NCI-H1105 treated with DMSO at 0.1 percent for 48 hours (cell line): ENCODE data around the gene FOXRED2.
"Not testable (repeated sequence)": the region's sequence is repeated elsewhere in the genome, so short reads cannot be mapped to it uniquely, and the experiment has no call there.

Experiments
- DNase-seq: peaks from one replicate; lab custom pipeline; 2025; lab: John Stamatoyannopoulos, UW

FOXRED2 gene

DNA sequence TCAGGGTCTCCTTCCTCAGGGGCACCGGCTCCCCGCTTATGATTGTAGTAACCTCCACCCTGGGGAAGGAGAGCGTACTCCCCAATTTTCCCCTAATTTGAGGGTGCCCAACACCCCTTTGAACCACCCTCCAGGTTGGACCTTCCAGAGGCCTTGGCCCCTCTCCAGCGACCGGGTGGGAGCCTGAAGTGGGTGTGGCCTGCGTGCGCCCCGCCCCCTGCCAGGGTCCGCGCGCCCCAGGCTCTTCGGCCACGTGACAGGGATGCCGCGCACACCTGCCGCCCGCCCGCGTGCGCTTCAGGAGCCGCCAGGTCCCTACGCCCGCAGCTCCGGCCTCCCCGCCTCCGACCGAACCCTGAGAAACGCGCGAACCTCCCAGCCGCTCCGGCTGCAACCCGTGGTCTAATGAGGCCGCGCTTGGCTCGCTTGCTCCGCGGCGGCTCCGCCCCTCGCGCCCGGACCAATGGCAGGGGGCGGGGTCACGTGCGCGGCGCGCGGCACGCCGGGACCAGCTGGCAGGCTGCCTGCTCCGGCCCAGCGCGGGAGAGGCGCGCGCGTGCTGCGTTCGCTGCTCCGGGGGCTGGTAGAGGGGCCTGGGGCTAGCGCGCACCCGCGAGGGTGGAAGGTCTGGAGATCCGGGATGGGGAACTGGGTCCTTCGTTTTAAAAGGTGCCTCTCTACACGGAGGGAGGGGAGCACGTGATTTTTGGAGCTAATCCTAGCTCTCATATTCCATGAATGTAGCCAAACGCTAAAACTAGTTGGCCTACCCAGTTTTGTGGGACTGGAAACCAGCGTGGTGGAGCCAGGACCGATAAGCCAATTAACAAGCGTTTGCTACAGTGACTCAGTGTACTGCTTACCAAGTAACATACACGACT, at the start of gene FOXRED2:
Gene FOXRED2, minus strand, starts transcription at position 404 of the 881 bp plus-strand sequence. CDS start 618 bp downstream, outside the sequence.
- peak; percentile 89 for DNase-seq

DNA sequence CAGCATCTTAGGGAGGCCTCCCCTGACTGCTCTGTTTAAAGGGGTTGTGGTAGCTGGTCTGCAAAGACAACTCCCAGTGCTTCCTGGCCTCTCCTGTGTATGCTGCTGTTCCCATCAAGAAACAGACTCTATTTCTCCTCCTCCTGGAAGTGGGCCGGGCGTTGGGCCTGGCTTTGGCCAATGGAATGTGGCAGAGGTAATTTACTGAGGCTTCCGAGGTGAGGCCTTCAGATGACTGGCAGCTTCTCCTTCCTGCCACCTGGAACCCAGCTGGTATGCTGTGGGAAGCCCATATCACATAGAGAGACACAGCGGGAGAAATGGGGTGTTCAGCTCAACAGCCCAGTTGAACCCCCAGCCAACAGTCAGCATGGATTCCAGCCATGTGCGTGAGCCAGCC, 47.3 kb upstream of the FOXRED2 start:
- no peak for DNase-seq

DNA sequence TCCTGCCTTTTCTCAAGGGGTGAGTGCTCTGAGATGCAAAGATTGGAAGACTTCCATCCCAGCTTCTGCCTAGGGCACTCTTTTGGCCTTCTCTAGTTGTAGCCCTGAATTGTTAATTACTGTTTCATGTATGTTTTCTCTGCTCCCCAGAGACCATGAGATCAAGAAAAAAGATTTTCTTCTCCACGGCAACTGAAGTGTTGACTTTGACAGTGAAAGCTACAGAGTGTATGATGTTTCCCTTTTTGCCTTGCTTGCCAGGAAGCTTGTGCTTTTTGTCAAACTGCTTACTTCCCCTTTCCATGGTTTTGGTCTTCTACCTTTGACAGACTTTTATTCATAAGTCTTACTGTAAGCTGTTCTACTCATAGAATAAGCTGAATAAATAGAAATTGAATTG, 45.4 kb upstream of the FOXRED2 start:
- no peak for DNase-seq

DNA sequence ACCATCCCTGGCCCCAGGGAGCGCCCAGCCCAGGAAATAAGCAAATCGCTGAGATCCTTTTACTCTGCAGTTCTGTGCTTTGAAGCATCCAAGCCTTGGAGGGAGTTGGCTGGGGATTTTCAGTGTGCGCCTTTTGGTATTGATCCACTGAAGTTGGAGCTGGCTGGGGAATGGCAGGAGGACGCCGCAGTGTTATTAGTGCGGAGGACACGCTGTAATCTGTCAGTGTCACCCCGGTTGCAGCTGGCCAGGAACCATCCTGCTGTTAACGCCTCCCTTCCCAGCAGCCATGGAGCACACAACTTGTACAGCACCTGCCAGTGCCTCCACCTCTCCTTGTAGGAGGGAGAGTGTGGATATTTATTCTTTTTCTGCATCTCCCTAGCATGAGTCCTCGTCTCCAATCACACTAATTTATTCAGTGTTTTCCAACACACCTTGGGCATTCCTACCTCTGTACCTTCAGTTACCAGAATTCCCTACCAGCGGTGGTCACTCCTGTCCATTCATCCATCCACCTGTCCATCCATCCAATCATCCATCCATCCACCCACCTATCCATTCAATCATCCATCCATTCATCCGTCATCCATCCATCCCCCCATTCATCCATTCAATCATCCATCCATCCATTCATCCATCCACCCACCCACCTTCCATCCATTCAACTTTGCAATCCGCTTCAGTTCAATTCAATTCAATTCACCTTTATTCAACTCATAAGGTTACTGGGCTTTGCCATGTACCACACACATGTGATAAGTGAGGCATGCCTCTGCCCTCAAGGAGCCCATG, 44.1 kb upstream of the FOXRED2 start:
- DNase-seq: no peak

DNA sequence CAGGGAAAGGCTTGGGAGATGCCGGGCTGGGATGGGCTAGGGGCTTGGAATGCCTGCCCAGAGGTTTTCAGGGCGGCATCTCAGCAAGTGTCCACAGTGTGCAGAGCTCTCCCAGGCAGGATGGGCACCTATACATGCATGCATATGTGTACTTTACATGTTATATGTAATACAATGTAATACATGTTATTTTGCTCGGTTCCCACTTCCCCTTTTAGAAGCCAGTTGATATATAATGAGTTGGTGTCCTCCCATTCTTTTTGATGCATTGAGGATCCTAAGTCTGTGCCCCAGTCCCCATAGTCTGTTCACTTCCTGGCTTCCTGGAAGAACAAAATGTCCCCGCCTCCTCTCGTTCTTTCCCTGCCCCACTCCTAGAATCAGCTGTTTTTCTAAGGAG, 42.2 kb upstream of the FOXRED2 start:
- DNase-seq: no peak

DNA sequence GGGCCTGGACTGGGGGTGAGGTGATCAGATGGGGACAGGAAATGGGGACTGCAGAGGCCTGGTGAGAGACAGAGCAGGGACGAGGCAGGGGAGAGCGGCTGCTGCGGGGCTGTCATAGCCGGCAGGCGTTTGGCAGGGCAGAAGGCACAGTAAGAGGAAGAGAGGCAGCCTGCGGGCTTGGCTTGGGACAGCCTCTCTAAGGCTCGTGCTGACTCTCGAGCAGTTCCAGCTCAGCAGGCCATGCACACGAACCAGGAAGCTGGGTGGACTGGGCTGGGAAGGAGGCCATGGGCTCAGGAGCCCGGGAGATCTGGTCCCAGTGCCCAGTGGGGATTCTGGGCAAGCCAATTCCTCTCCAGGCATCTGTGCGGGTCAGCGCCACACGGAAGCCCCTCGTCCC, 41.8 kb upstream of the FOXRED2 start:
- no peak for DNase-seq

DNA sequence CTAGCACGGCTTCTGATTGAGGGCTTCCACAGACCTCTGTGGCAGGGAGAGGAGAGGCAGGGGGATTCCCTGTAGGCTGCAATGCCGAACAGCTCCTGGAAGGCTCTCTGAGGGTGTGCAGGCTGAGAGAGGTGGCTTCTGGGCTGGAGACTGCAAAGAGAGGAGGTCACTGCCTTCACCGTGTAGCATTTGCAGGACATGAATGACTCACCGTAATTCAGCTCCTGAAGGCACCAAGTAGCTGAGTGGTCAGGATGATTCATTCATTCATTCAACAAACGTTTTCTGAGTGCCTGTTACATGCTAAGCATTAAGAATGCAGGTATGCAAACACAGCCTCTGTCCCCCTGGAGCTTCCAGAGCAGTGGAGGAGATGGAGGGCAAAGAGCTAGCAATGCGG, 40.1 kb upstream of the FOXRED2 start:
- no peak for DNase-seq

DNA sequence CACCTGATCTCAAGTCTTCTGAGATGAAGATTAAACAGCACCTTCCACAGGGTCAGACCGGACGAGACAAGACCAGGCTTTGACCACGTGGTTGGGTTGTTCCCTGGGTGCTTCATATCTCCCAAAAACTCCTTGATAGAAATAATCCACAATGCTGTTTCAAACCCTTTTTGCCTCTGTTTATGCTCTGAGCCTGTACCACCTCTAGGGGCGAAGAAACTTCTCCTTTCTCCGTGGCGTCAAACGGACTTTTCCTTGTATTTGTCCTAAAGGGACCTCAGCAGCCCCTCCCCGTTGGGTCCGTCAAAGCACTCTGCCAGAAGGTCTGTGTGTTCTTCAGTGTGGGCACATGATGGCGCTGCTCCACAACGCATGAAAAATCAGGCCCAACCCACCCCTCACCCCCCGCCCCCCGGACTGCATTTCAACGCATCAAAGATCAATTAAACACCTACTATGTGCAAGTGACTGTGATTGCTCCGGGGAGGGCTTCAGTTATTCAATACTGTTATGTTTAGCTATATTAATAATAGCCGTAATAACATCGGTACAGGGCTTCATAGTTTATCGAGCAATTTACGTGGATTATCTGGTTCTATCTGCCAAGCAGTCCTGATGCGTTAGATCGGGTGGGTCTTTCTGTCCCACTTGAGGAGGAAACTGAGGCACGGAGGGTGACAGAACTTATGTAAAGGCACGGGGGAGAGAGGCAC, 39.4 kb upstream of the FOXRED2 start:
- DNase-seq: peak; percentile 49

DNA sequence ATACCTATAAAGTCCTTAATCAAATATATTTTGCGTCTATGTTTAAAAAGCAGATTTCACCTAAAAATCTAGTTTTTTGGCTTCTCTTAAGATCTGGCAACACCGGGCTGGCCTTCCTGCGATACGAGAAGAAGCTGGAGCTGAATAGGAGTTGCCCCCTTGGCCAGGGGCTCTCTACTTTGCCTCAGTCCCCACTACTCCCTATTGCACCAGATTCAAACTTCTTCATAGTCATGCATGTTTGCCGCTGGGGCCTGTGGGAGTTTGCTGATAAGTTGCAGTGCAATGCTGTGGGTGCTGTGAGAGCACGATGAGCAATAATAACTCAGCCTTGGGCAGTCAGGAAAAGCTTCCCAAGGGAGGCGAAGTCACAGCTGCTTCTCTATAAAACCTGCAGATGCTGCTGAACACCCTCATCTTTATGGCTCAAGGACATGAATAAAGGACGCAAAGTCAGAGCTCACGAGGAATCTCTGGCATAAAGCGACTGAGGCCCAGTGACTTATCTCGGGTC, 37.3 kb upstream of the FOXRED2 start:
- no peak for DNase-seq

DNA sequence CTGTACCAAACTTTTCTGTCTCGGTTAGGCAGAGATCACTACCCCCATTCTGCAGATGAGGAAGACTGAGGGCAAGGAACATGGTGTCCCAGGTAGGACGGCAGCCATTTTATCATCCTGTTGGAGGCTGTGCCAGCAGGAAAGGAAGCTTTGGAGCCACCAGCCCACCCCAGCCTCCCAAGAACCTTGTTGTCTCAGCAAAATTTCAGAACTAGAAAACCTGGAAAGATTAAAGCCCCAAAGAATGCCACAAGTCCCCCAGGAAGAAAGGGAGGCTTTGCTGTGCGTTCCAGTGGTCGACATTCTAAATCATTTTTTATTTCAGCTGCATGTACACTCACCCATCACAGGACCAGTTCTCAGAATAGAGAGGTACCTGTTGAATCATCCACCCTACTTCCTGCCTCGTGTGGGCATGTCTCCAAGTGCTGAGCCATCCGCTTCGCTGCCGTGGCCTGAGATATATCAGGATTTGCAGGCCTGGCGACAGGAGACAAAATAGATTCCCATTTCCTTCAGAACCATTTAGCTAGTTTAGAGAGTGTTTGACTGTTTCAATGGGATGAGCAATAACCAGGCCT, 35.1 kb upstream of the FOXRED2 start:
- DNase-seq: no peak

DNA sequence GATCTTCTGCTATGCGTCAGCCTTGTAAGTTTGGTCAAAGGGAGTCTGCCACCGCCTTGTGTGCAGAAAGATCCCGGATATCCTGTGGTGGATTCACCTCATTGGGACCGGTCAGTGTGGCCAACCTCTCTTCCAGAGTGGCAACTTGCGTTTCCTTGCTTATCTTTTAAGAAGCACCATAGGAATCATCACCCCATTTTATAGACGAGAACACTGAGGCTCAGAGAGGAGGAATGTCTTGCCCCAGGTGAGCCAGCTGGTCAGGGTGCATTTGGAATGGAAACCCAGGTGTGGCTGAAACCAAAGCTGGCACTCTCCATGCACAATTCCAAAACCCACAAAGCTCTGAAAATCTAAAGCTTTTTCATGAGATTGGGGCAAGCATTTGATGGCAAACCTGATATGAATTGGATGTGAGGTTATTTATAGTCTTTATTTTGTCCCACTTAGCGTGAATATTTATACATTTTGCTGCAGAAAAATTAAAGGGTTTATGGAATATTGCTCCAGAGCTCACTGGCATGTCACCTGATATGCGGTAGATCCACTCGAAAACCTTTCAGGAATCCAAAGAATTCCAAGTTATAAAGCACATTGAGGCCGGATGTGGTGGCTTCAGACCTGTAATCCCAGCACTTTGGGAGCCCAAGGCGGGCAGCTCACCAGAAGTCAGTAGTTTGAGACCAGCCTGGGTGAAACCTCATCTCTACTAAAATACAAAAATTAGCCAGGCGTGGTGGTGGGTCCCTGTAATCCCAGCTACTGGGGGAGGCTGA, 34.2 kb upstream of the FOXRED2 start:
- no peak for DNase-seq

DNA sequence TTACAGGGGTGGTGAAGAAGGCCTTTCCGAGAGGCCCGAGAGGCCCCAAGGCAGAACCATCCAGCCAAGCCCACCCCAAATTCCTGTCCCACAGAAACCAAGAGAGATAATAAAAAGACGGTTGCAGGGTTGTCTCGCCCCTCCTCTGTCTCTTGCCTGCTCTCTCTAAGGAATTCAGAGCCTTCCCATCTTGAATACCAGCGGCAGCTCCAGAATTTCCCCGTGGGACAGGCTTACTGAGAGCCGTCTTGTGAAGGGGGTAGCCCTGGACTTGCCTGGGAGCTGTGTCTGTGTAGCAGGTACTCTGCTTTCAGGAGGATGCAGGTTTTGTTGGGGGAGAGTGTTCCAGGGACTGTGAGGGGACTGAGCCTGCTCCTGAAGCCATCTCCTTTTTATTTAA, 31.7 kb upstream of the FOXRED2 start:
- no peak for DNase-seq

DNA sequence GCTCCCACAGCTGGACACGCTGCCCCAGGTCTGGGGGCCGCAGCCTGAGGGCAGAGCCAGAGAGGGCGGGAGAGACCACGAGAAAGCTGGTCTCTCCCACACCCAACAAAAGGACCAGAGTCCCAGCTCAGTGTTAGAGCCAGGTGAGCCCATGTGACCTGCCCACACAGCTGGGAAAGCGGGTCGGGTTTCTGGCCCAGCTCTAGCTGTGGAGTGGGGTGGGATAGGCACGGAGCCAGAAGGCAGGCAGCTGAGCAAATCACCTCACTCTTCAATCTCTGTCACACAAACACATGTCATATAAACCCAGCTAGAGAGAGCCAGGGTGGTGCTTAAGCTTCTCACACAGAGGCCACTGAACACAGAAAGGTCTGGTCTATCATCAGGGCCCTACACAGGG, 29.9 kb upstream of the FOXRED2 start:
- DNase-seq: peak; percentile 96

DNA sequence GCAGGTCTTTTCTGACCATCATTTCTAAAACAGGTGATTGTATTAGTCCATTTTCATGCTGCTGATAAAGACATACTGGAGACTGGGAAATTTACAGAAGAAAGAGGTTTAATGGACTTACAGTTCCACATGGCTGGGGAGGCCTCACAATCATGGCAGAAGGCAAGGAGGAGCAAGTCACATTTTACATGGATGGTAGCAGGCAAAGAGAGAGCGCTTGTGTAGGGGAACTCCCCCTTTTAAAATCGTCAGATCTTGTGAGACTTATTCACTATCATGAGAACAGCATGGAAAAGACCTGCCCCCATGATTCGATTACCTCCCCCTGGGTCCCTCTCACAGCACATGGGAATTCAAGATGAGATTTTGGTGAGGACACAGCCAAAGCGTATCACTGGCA, 26.5 kb upstream of the FOXRED2 start:
- DNase-seq: not testable (repeated sequence)

DNA sequence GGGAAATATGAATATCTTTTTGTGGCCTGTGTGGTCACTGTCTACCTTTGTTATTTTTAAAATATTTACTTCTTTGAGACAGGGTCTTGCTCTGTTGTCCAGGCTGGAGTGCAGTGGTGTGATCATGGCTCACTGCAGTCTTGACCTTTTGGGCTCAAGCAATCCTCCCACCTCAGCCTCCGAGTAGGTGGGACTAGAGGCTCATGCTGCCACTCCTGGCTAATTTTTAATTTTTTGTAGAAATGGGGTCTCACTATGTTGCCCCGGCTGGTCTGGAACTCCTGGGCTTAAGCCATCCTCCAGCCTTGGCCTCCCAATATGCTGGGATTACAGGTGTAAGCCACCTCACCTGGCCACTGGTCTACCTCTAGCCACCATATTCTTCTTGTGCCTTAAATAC, 25.6 kb upstream of the FOXRED2 start:
- DNase-seq: no peak

DNA sequence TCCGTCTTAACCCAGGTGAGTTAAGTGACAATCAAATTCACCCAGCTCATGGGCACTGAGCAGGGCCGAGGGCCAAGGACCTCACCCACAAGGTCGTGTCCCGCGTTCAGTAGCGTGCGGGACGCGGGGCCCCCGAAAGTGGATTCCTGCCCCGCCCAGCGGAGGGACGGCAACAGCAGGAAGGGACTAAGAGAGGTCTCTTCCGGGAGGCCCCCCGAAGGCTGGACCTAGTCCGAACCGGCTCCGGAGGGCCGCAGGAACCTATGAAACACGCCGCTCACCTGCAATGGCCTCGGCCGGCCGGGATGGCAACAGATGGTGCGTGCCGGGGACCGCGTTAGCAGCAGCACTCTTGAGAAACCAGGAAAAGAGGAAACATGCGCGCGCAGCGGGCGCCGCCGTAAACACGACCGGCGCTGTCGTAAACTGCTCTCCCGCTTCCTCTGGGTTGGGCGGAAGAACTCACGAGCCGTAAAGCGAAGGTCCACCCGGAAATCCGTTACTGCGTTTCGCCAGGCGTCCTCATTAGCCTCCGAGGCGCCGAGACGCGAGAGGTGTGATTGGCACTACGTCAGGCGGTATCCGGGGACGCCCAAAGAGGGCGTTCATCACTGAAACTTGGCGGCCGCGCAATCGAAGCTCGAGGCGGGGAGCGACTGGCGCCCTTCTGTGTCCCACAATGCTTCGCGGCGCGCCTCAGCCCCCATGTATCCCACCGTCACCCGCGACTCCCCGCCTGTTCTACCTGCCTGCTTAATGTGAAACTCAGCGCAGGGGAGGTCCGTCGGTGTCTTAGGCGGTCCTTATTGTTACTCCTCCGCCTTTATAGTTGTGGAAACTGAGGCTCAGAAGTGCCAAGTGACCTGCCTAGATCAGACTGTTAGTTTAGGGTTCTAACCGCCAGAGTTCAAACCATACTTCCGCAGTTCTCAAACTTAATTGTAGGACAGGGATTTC, 22.2 kb upstream of the FOXRED2 start, which contains the start of gene EIF3D:
Gene EIF3D, minus strand, starts transcription at position 372 of the 957 bp plus-strand sequence. CDS start 3,045 bp downstream, outside the sequence.
- DNase-seq: peak; percentile 98

DNA sequence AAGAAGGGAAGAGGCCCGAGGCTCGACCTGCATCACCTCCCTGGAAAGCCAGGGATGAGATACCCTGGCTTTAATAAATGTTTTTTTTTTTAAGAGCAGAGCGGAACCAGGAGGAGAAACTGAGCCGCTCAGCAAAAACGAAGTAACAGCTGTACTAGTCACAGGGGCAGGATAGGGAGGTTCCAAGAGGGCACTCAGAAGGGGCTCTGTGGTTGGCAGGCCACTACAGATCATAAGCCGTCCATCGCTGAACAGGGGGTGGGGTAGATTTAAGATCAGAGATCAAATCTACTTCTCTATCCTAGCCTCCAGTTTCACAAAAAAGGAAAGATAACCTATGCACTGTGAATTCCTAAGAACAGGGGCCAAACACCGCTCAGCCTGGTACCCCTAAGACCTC, 21.5 kb upstream of the FOXRED2 start:
- no peak for DNase-seq

DNA sequence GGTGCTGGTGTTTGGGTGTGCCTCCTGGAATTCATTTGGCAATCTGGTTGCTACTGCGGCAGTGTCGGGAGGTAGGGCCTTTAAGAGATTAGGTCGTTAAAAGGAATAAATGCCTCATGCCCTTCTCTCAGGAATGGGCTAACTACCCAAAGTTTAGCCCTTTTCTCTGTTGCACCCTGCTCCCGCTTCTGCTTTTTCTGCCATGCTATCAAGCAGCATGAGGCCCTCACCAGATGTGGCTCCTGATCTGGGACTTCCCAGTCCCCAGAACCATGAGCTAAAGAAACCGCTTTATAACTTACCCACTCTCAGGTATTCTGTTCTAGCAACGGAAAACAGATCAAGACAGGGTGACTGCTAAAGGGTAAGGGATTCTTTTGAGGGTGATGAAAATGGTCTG, 15.8 kb upstream of the FOXRED2 start:
- DNase-seq: no peak

DNA sequence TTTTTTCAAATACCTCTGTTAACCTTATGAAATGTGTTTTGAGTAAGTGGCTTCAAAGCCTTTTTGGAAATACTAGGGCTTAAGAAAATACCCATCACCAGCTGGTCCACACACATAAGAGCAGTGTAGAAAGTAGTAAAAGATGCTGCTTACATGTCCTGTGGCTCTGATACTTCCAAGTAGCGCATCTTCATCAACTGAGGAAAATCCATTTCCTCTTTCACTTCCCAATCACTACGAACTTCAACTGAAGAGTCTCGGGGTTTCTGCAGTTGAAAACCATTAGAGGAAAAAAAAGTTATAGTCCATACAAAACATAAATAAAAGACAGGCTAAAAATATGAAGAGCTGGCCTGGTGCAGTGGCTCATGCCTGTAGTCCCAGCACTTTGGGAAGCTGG, 13.6 kb upstream of the FOXRED2 start:
- no peak for DNase-seq

DNA sequence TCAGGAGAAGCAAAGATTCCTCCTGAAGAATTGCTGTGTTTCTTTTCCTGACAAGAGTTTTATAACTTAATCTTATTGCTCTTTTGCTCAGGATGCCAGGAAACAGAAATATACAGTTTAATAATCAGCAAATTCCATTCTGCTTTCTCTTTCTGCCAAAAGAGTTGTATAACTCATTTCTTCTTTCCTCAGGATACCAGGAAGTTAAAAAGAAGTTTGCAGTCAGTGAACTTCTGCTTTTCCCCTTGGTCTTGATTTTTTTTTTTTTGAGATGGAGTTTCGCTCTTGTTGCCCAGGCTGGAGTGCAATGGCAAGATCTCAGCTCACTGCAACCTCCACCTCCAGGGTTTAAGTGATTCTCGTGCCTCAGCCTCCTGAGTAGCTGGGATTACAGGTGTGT, 13.1 kb upstream of the FOXRED2 start:
- DNase-seq: not testable (repeated sequence)
